Brain microvascular endothelial cell (primary cell): ENCODE measurements around the gene PPP1R2B.
"Not testable (repeated sequence)": the region's sequence is repeated elsewhere in the genome, so short reads cannot be mapped to it uniquely, and the experiment has no call there.

Experiments used
- DNase-seq: peaks from one replicate; pipeline ENCODE4 v3.0.0-alpha.2; 2020
- H3K27ac ChIP-seq: fragments of 250-450 bp; sonication (Bioruptor Pico); 2 replicates; pipeline ENCODE4 v1.5.1; 2020; ENCODE audit warnings: mild to moderate bottlenecking, moderate library complexity
- H3K27me3 ChIP-seq: fragments of 250-450 bp; sonication (Bioruptor Pico); replicated peaks from 2 replicates; pipeline ENCODE4 v1.5.1; 2020; ENCODE audit warnings: mild to moderate bottlenecking
- H3K36me3 ChIP-seq: fragments of 250-450 bp; sonication (Bioruptor Pico); replicated peaks from 2 replicates; pipeline ENCODE4 v1.5.1; 2020; ENCODE audit warnings: mild to moderate bottlenecking
- H3K4me3 ChIP-seq: 2 replicates; pipeline ENCODE4 v1.5.1; 2011; ENCODE audit warnings: low read depth, mild to moderate bottlenecking, control low read depth, low read length, moderate library complexity
- in situ Hi-C: cut with HindIII; loops from 2 replicates; pipeline ENCODE4 v1.10.0; 2017; ENCODE audit warnings: low sequenced_read_pairs, low pct_ligation_motif_present
- TF ChIP-seq, protein P1 (sequence below): IDR thresholded peaks from 2 replicates; pipeline ENCODE4 v1.5.1; 2011; ENCODE audit warnings: low read depth, mild to moderate bottlenecking, moderate library complexity, low read length, control low read depth, inconsistent platforms; ENCODE audit errors: missing control alignments

The PPP1R2B gene

DNA sequence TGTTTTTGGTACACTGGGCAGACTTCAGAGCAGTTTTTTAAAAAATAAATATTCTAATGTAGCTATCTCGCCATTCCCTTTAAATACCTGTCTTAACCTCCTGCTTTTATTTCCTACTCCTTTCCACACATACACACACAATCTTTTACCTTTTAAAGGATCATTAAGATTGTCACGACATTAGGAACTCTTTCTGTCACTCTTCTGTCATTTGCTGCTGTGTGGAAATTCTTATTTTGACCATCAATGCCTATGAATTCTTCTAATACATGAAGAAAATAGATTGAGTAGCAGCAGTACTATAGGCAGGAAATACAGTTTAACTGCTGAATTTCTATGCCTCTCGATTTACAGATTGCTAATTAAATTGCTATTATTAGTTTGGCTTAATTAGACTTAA is 1.8 kb downstream of the PPP1R2B start:
- no peak overlapping the region for H3K27ac ChIP-seq
- in situ Hi-C loops, result no loop called here
- H3K27me3 ChIP-seq, result no peaks in the 10 kb centered on the region
- no peak overlapping the region for H3K4me3 ChIP-seq
- TF ChIP-seq, protein P1, sequence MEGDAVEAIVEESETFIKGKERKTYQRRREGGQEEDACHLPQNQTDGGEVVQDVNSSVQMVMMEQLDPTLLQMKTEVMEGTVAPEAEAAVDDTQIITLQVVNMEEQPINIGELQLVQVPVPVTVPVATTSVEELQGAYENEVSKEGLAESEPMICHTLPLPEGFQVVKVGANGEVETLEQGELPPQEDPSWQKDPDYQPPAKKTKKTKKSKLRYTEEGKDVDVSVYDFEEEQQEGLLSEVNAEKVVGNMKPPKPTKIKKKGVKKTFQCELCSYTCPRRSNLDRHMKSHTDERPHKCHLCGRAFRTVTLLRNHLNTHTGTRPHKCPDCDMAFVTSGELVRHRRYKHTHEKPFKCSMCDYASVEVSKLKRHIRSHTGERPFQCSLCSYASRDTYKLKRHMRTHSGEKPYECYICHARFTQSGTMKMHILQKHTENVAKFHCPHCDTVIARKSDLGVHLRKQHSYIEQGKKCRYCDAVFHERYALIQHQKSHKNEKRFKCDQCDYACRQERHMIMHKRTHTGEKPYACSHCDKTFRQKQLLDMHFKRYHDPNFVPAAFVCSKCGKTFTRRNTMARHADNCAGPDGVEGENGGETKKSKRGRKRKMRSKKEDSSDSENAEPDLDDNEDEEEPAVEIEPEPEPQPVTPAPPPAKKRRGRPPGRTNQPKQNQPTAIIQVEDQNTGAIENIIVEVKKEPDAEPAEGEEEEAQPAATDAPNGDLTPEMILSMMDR, result no peak
- H3K36me3 ChIP-seq, result no peaks in the 10 kb centered on the region
- DNase-seq, result no peak

DNA sequence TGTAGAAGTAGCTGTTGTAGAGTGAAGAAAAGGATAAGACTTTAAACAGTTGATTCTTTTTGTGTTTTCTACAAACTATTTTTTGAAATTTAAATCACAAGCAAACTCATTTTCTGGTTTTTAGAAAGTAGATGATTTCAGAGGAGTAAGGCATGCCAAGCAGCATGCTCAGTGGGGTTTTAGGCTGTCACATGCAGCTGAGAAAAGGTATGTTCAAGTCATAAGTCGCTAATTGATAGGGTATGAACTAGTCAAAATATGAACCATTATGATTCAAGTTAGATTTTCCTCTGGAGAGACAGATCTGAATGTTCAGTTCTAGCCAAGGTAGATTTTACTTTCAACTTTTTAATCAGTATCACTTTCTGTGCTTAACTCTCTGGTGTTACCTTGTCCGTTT is 3.0 kb downstream of the PPP1R2B start:
- H3K4me3 ChIP-seq, H3K36me3 ChIP-seq, DNase-seq, H3K27me3 ChIP-seq, H3K27ac ChIP-seq, in situ Hi-C loops: not testable (repeated sequence)

DNA sequence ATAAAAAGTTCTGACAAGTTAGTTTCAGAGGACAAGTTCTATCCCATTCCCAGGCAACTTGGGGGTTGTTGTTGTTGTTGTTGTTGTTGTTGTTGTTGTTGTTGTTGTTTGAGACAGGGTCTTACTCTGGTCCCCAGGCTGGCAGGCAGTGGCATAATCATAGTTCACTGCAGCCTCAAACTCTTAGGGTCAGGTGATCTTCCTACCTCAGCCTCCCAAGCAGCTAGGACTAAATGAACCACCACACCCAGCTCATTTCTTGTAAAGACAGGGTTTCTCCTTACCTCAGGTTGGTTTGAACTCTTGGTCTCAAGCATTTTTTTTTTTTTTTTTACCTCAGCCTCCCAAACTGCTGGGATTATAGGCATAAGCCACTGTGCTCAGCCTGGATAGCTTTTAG is 15.3 kb downstream of the PPP1R2B start:
- Histone ChIP-seq H3K27ac (no peak overlapping the region), H3K27me3 (no peaks in the 10 kb centered on the region), H3K36me3 (no peaks in the 10 kb centered on the region), H3K4me3 (no peak overlapping the region)
- TF ChIP-seq, protein P1, result no peak
- DNase-seq, result no peak
- in situ Hi-C loops, result no loop called here

DNA sequence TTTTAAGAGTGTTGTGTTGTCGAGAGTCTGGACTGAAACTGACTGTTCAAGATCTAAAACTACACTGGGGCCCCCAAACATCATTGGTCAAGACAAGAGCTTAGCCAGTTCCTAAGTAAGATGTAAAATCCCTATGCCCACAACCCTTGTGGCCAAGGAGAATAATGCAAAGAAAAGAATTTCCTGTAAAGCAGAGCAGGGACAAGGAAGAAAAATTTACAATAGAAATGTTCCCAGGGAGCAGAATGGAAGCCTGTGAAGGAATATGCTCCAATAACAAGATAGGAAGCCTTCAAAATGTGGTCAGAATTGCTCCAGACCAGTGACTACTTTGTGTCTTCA is 20.4 kb downstream of the PPP1R2B start:
- Histone ChIP-seq H3K27me3 (no peaks in the 10 kb centered on the region), H3K27ac (no peak overlapping the region), H3K36me3 (no peaks in the 10 kb centered on the region), H3K4me3 (no peak overlapping the region)
- DNase-seq, result no peak
- in situ Hi-C loops, result no loop called here
- TF ChIP-seq, protein P1, result no peak

DNA sequence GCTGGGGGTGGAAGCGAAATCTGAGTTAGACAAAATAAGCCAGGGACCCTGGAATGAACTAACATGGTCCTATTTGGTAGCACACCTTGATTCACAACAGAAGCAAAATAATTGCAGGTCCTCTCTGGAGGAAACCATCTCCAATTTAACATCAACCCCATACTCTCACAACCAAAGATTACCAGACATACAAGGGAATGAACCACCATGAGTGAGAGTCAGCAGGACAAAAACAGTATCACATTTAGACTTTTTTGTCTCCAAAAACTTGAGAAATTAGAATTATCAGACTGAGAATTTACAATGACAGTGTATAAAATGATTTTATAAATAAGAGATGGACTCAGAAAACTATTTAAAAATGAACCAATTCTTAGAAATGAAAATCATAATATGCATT is 21.1 kb downstream of the PPP1R2B start:
- TF ChIP-seq, protein P1, result no peak
- in situ Hi-C loops, result no loop called here
- no peak for DNase-seq

DNA sequence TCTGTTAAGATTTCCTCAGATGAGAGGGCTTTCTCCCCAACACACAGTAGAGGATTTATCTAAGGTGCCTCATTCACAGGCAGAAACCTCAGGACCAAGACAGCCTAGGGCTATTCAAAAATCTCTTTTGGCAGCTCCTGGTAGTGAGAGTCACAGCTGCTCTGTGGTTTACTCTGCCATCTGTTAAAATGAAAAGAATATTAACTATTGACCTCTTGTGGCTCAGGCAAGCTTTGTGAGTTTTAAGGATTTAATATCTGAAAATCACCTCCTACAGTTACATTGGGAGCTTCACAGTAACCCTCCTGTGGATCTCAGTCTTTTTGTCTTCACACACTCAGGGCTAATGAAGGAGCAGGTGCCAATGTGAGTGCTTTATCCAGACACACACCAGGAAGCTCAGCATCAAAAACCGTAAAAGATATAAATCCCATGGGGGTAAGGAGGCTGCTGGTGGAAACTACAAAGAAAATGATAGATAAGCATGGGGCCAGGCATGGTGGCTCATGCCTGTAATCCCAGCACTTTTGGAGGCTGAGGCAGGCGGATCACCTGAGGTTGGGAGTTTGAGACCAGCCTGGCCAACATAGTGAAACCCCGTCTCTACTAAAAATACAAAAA is 29.7 kb downstream of the PPP1R2B start:
- Histone ChIP-seq H3K4me3 (no peak overlapping the region), H3K36me3 (no peaks in the 10 kb centered on the region), H3K27ac (no peak overlapping the region), H3K27me3 (no peaks in the 10 kb centered on the region)
- in situ Hi-C loops, result no loop called here
- DNase-seq, result no peak
- TF ChIP-seq, protein P1, result no peak

More for the DNA sequence above, 21.1 kb downstream of the PPP1R2B start:
- no peaks in the 10 kb centered on the region for H3K27me3 ChIP-seq
- no peak overlapping the region for H3K4me3 ChIP-seq
- no peaks in the 10 kb centered on the region for H3K36me3 ChIP-seq
- no peak overlapping the region for H3K27ac ChIP-seq
